Ovary (tissue), 9 donors: ENCODE data around the gene EFNB3. TPM values are rescaled to one million over a fixed set of nuclear protein-coding genes. Genes with fewer than 3 reads are reported as not detected.

Experiments
- DNase-seq, 5 donors: peaks; one replicate each; pipeline ENCODE4 v3.0.0-alpha.2; 2019 to 2020
- H3K27ac ChIP-seq, 2 donors: fragments of 200-600 bp; one replicate each; pipeline versions ENCODE4 v1.5.1 to v1.8.0; 2019 to 2022
- H3K27me3 ChIP-seq: fragments of 200-600 bp; one replicate; pipeline ENCODE4 v1.8.0; 2022
- H3K36me3 ChIP-seq: fragments of 200-600 bp; sonication (generic); one replicate; pipeline ENCODE4 v1.5.1; 2019
- H3K4me1 ChIP-seq: one replicate; pipeline ENCODE4 v1.8.1; 2013; ENCODE audit warnings: mild to moderate bottlenecking, moderate library complexity; ENCODE audit not compliant: insufficient read depth
- H3K4me3 ChIP-seq: fragments of 200-600 bp; sonication (generic); one replicate; pipeline ENCODE4 v1.5.1; 2017
- H3K9me3 ChIP-seq, 2 donors: fragments of 200-600 bp in 1 of 2; sonication (generic) in 1 of 2; one replicate each; pipeline versions ENCODE4 v1.5.1 to v1.8.1; 2013 to 2019; ENCODE audit warnings: mild to moderate bottlenecking in 1 of 2, moderate library complexity in 1 of 2
- CTCF ChIP-seq, 3 donors: fragments of 450-650 bp in 2 of 3; fragments of 200-600 bp in 1 of 3; IDR thresholded peaks; one replicate each; pipeline versions ENCODE4 v1.5.1 to v1.8.0; 2016 to 2022; ENCODE audit warnings: antibody characterized with exemption in 3 of 3, mild to moderate bottlenecking in 1 of 3
- EP300 ChIP-seq: sonication (generic); formaldehyde crosslinking; IDR thresholded peaks from one replicate; pipeline ENCODE4 v1.6.1; 2017; ENCODE audit warnings: antibody characterized with exemption
- POLR2A ChIP-seq: fragments of 450-650 bp; IDR thresholded peaks from one replicate; pipeline ENCODE4 v1.6.1; 2017; ENCODE audit warnings: antibody characterized with exemption, mild to moderate bottlenecking, moderate library complexity
- WGBS, 3 donors: extraction: QIAGEN DNeasy Blood & Tissue Kit in 1 of 3; methylation state at CpG; one replicate each; pipeline versions ENCODE4 v1.1.5 to v1.1.7; 2013 to 2017; 5-methylcytosine and 5-hydroxymethylcytosine counted together
- intact Hi-C, 4 donors: fragments of 100-400 bp; cut with DNase I; formaldehyde crosslinking; loops; one replicate each; pipeline versions ENCODE4 v1.11.0 to v1.15.1; 2022 to 2023
- polyA plus RNA-seq, 2 donors: library from polyadenylated mRNA; stranded (reverse); fragments of 200-250 nt in 1 of 2; fragments of 350-450 nt in 1 of 2; fragmentation: Illumina TruSeq in 1 of 2; extraction: RNeasy Lipid Tissue Mini Kit (QIAGEN cat#74804) in 1 of 2; gene quantifications; one replicate each; pipeline ENCODE4 v1.2.3, GENCODE V29; 2013 to 2014
- total RNA-seq, 7 donors: library from RNA; depleted of rRNA in 2 of 7; stranded (reverse); fragments of >200 nt in 2 of 7; fragmentation: NEBNext Ultra II Directional in 3 of 7; extraction: Animal tissue kit (Norgen Biotek cat#: 25700) in 3 of 7; gene quantifications; one replicate each; pipeline versions ENCODE4 v1.1.0 to v1.2.4, GENCODE V29; 2016 to 2023
- donor health status: DM: no; HTN: no; CAD: no; lungs with moderate emphysema.
- donor health status: DM: no; HTN: no; CAD: no.
- donor health status: Bipolar disorder and iron deficiency.
- donor health status: DM: yes; HTN: yes; CAD: no.
- donor health status: DM: no; HTN: no; CAD: no.
- donor health status: DM: yes; HTN: yes; CAD: no.

EFNB3 gene
- total and polyA plus RNA-seq, 9 donors: 1.6 to 11.7 (median 3.8) TPM

- intact Hi-C loops: no loop called here
- Histone ChIP-seq H3K9me3 (no peaks in the 10 kb centered on the region), H3K27ac (no peak overlapping the region), H3K4me1 (no peaks in the 10 kb centered on the region), H3K36me3 (no peaks in the 10 kb centered on the region), H3K4me3 (no peak overlapping the region), H3K27me3 (no peaks in the 10 kb centered on the region)
- no peak for DNase-seq
- TF ChIP-seq CTCF (IDR thresholded peaks at IDR 0.05): no peak
- TF ChIP-seq POLR2A: no peak
- TF ChIP-seq EP300: no peak
- WGBS, 3 donors: 76 to 79% (median 76%) methylated on average over 10 of the region's 10 CpGs
These were observed 27.5 kb upstream of the EFNB3 start for GRCh38 chr17:7677388-7678067.

DNA sequence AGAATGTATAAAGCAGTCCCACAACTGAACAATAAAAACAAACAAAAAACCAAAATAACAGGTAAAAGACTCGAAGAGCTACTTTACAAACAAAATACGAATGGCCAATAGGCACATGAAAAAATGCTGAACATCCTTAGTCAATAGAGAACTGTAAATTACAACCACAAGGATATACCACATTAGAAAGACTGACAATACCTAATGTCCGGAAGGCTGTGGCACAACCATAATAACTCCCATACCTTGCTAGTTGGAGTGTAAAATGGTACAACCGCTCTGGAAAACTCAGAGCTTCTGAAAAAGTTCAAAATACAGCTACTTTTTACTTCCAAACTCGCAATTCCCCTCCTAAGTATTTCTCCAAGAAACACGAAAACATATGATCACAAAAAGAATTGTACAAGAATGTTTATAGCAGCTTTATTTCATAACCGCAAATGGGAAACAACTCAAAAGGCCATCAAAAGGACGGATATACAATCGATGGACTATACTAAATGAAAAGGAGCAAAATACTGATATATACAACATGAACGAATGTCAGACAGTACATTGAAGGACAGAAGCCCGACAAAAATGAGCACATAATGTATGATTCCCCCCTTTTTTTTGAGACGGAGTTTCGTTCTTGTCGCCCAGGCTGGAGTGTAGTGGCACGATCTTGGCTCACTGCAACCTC is 20.0 kb upstream of the EFNB3 start:
- WGBS, 3 donors: 39 to 56% (median 42%) methylated on average over 15 of the region's 15 CpGs
- peak overlapping the region; percentile 74 to 93 for H3K27ac ChIP-seq
- H3K4me1 ChIP-seq: peaks cover 7% of the 10 kb centered on the region
- no peak for DNase-seq
- no peaks in the 10 kb centered on the region for H3K9me3 ChIP-seq
- no peaks in the 10 kb centered on the region for H3K27me3 ChIP-seq
- H3K4me3 ChIP-seq: peak overlapping the region; percentile 94
- H3K36me3 ChIP-seq: no peaks in the 10 kb centered on the region
- intact Hi-C loops: loop anchor here (5.0 to 10.0 kb wide), 4 partner anchors 33 to 200 kb away; partner anchors contain the start of genes SHBG (in 3 of the 4), ATP1B2 (in 2 of the 4), POLR2A (in 1 of the 4) and SLC35G6 (in 1 of the 4)
- no peak for TF ChIP-seq CTCF (IDR thresholded peaks at IDR 0.05)
- no peak for TF ChIP-seq POLR2A
- TF ChIP-seq EP300: no peak

DNA sequence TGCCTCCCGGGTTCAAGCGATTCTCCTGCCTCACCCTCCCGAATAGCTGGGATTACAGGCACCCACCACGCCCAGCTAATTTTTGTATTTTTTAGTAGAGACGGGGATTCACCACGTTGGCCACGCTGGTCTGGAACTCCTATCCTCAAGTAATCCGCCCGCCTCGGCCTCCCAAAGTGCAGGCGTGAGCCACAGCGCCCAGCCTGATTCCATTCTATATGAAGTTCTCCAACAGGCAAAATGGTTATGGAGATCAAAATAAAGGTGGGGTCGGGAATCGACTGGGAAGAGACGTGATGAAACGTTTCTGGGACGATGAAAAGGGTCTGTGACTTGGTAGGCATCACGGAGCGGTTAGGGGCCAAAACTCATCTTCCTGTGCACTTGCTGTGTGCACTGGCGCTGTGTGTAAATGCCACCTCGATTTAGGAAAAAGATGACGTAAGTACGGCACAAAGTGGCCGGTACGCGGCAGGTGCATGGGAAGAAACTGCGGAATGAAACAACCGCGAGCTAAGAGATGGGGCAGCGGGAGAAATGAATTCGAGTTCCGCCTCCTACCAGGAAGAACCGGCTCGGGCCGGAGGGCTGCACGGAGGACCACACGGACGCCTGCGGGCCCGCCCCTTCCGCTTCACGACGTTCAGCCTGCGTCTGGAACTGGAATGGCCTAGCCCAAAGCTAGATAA is 19.3 kb upstream of the EFNB3 start:
- WGBS, 3 donors: 2 to 5% (median 2%) methylated on average over 44 of the region's 44 CpGs
- Histone ChIP-seq H3K36me3 (no peaks in the 10 kb centered on the region), H3K27me3 (no peaks in the 10 kb centered on the region), H3K9me3 (no peaks in the 10 kb centered on the region), H3K4me1 (peaks cover 7% of the 10 kb centered on the region), H3K4me3 (peak overlapping the region; percentile 94), H3K27ac (peak overlapping the region; percentile 74 to 93)
- intact Hi-C loops: loop anchor here (2.0 to 10.0 kb wide), 5 partner anchors 33 to 201 kb away; partner anchors contain the start of genes SHBG (in 3 of the 4), ATP1B2 (in 2 of the 4), POLR2A (in 1 of the 4) and SAT2 (in 1 of the 4)
- TF ChIP-seq POLR2A (peak; percentile 87), EP300 (no peak)
- DNase-seq: peak; percentile 90 to 93 (median 91)

DNA sequence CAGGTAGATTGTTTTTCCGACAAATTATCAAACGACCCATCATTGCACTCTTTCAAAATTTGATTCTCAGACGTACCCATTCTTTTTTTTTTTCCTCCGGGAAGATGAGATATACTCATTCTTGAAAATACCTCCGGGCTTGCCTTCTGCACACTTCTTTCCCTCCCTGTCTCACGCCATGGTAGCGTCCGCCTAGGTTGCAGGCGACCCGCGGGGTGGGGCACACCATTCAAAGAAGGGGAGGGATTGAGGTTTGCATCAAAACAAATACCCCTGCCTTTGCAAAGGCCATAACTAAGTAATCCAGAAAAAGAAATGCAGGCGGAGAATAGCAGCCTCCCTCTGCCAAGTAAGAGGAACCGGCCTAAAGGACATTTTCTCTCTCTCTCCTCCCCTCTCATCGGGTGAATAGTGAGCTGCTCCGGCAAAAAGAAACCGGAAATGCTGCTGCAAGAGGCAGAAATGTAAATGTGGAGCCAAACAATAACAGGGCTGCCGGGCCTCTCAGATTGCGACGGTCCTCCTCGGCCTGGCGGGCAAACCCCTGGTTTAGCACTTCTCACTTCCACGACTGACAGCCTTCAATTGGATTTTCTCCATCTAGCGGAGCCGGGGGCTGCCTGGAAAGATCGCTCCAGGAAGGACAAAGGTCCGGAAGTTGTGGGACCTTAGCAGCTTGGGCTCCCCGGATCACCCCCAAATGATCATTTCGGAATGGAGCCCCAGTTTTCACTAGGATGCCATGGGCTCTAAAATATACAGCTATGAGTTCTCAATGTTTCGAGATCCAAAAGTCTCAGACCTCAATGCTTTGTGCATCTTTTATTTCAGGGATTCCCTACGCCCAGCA is 18.6 kb upstream of the EFNB3 start:
- no peaks in the 10 kb centered on the region for H3K36me3 ChIP-seq
- peak in 2 of 3 donors; percentile 18 to 19 for TF ChIP-seq CTCF (IDR thresholded peaks at IDR 0.05)
- TF ChIP-seq POLR2A: peak; percentile 86
- no peak for TF ChIP-seq EP300
- H3K4me3 ChIP-seq: peak overlapping the region; percentile 94
- H3K9me3 ChIP-seq: no peaks in the 10 kb centered on the region
- intact Hi-C loops: loop anchor here (2.0 to 10.0 kb wide), 5 partner anchors 34 to 202 kb away; partner anchors contain the start of genes SHBG (in 3 of the 4), ATP1B2 (in 2 of the 4), POLR2A (in 1 of the 4) and SAT2 (in 1 of the 4)
- no peaks in the 10 kb centered on the region for H3K27me3 ChIP-seq
- DNase-seq: peak; percentile 79 to 83 (median 80)
- WGBS, 3 donors: 0% methylated on average over 30 of the region's 30 CpGs
- peaks cover 7% of the 10 kb centered on the region for H3K4me1 ChIP-seq
- peak overlapping the region; percentile 74 to 93 for H3K27ac ChIP-seq
